Measurements from ENCODE around the gene RNU6-8.

RNU6-8 gene

GRCh38 chr14:32202998-32203882 is at the start of gene RNU6-8:
Gene RNU6-8, minus strand, starts transcription at chr14:32203269.
- in situ Hi-C loops (cut with HindIII; ENCODE audit: low pct_ligation_motif_present, low pct_unique_long_range_greater_than_20kb, low sequenced_read_pairs) = no loop called here
- peak; percentile 87 for DNase-seq

- in situ Hi-C loops (cut with HindIII; ENCODE audit: low pct_ligation_motif_present, low pct_unique_long_range_greater_than_20kb, low sequenced_read_pairs) = no loop called here
- DNase-seq = peak; percentile 73
These were observed 49.1 kb upstream of the RNU6-8 start for GRCh38 chr14:32252030-32252670.

DNA sequence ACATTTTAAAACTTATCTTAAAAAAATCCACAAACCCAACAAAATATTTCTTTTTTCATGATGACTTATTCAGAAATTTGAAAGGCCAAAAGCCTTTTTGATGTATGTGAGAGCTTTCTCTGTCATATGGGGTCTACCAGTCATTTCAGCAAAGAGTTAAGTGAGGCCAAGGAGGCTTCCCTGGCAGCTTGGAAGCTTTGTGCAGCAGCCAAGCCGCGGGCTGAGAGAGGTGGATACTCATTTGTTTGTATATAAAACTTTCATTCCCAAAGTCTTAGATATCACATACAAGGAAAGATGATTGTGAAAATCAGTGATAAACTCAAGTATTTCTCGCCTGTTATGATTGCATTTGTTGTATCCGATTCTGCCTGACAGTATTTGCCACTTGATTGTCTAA is 48.5 kb upstream of the RNU6-8 start:
- DNase-seq = no peak
- in situ Hi-C loops (cut with HindIII; ENCODE audit: low pct_ligation_motif_present, low pct_unique_long_range_greater_than_20kb, low sequenced_read_pairs) = no loop called here

DNA sequence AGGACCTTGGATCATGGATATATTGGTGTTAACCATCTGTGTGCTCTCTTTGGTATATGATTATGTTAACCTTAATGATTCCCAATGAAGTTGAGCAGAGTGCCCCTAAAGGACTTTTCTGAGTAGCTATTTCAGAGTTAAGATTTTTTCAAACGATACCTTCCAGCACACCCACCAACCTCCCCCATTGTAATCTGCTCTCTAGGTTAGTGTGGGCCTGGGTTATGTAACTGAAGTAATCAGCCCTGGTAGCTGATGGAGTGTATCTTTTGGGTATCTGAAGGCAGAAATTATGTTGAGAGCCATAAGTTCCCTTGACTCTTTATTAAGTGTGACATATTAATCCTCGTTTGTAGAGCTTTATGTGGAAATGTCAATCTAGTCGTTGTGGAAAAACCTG is 47.6 kb upstream of the RNU6-8 start:
- DNase-seq = no peak
- in situ Hi-C loops (cut with HindIII; ENCODE audit: low pct_ligation_motif_present, low pct_unique_long_range_greater_than_20kb, low sequenced_read_pairs) = no loop called here

- in situ Hi-C loops (cut with HindIII; ENCODE audit: low pct_ligation_motif_present, low pct_unique_long_range_greater_than_20kb, low sequenced_read_pairs) = no loop called here
- no peak for DNase-seq
These were observed 46.7 kb upstream of the RNU6-8 start for GRCh38 chr14:32249780-32250179.

DNA sequence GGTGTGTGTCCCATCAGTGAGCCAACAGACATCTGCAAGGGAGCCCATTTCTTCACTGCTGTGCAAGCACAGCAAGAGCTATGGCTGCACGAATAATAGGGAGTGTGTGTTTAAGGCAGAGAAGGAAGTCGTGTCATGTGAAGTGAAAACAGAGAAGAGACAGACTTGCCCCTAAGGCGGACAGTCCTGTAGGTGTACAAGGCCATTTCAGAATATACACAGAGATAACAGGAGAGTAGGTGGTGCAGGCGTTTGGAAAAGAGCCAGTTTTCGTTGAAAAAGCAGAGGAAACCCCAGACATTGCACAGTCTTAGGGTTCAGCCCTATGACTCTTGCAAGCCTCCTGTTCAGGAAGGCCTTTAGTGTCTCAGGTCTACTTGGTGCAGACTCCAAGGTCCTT is 46.3 kb upstream of the RNU6-8 start:
- in situ Hi-C loops (cut with HindIII; ENCODE audit: low pct_ligation_motif_present, low pct_unique_long_range_greater_than_20kb, low sequenced_read_pairs) = no loop called here
- no peak for DNase-seq

- DNase-seq = no peak
- in situ Hi-C loops (cut with HindIII; ENCODE audit: low pct_ligation_motif_present, low pct_unique_long_range_greater_than_20kb, low sequenced_read_pairs) = no loop called here
These were observed 43.7 kb upstream of the RNU6-8 start for GRCh38 chr14:32246751-32247150.

DNA sequence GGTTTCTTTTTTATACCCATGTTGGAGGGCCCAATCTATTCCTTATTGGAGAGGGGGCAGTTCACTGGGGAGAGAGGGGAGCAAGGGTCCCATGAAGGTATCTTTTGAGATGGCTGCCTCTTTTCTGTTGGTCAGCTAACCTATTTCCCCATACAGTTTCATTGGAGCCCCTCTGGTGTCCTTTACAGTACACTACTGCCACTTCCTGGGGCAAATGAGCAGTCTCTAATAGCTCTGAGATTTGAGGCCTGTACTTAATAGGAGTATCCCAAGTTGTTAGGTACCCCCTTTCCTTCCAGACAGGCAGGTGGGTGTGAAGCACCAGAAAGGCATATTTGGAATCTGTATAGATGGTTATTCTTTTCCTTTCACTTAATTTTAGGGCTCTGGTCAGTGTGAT is 41.3 kb upstream of the RNU6-8 start:
- in situ Hi-C loops (cut with HindIII; ENCODE audit: low pct_ligation_motif_present, low pct_unique_long_range_greater_than_20kb, low sequenced_read_pairs) = no loop called here
- DNase-seq = peak; percentile 19

GRCh38 chr14:32233260-32233659 is 30.2 kb upstream of the RNU6-8 start:
- DNase-seq = no peak
- in situ Hi-C loops (cut with HindIII; ENCODE audit: low pct_ligation_motif_present, low pct_unique_long_range_greater_than_20kb, low sequenced_read_pairs) = no loop called here

DNA sequence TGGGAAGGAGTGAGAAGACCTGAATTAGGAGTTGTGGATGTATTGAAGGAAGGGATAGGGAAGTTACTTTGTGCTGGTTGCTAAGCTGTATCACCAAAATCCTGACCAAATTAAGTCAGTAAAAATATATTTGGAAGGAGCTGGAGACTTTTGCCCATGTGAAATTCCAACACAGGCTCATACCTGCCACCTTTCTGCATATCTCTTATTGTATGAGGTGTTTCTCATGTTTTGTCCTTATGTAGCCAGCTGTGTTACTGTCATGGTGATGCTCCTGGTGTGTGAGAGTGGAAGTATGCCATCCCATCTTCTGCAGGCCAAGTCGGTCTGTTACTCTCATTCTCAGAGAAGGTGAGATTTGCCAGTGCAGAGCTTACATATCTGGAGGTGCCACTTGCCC is 29.4 kb upstream of the RNU6-8 start:
- DNase-seq = no peak
- in situ Hi-C loops (cut with HindIII; ENCODE audit: low pct_ligation_motif_present, low pct_unique_long_range_greater_than_20kb, low sequenced_read_pairs) = no loop called here

GRCh38 chr14:32230695-32231280 is 27.7 kb upstream of the RNU6-8 start:
- in situ Hi-C loops (cut with HindIII; ENCODE audit: low pct_ligation_motif_present, low pct_unique_long_range_greater_than_20kb, low sequenced_read_pairs) = no loop called here
- DNase-seq = no peak

DNA sequence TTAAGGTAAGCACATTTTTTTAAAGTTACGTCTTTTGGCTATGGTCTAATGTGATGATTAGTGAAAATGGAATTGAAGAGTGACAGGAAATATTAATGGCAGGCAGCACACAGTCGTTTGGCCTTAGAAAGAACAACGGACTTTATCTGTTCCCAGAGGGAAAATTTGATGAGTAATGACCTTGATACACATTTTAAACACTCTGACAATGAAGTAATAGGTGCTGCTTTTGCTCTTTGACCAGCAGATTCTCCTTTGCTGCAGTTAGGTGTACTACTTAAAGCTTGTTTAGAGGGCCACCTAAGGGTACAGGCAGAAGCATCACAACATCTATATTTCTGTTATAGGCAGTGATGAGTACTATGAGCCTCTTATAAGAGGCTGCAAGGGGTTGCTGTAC is 27.1 kb upstream of the RNU6-8 start:
- DNase-seq = no peak
- in situ Hi-C loops (cut with HindIII; ENCODE audit: low pct_ligation_motif_present, low pct_unique_long_range_greater_than_20kb, low sequenced_read_pairs) = no loop called here

DNA sequence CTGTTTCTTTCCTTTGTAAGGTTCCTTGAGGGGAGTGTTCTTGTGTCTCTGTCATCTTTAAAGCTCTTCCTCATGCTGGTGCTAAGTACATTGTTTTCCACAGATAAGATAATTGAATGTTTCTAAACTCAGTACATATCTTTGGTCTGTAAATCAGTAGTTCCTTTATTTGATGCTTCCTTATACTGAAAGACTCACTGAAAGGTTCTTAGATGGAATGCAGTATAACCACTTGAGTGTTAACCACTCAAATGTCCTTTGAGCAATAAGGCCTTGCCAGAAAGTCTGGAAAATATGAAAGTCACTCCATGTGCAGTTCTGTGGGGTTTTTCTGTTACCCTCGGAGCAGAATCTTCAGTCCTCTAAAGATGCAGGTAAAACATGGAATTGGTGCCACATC is 23.0 kb upstream of the RNU6-8 start:
- in situ Hi-C loops (cut with HindIII; ENCODE audit: low pct_ligation_motif_present, low pct_unique_long_range_greater_than_20kb, low sequenced_read_pairs) = no loop called here
- no peak for DNase-seq

DNA sequence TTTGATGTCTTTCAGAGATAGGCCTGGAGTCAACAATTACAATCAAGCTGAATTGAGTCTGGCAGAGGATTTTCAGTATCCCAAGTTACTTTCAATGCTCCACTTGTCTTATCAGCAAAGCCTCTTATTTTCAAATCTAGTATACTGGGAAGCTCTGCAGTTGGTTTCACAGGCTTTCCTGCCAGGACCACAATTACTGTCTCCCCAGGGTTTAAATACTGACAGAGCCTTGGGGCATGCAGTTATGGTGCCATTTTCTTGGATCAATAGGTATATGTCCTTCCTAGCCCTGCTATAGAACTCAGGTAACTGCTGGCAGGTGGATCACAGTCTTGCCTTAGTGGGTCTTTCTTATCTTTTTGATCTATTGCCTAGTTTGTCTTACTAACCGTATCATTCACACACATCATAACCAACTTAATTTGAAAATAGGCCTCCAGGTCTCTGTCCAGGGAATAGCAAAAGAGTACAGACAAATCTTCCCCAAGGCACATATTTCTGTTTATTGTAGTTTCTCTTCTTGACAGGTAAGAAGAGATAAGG is 22.4 kb upstream of the RNU6-8 start:
- DNase-seq = no peak

GRCh38 chr14:32224737-32225377 is 21.8 kb upstream of the RNU6-8 start:
- peak; percentile 67 for DNase-seq
- in situ Hi-C loops (cut with HindIII; ENCODE audit: low pct_ligation_motif_present, low pct_unique_long_range_greater_than_20kb, low sequenced_read_pairs) = no loop called here

More for the DNA sequence above, 22.4 kb upstream of the RNU6-8 start:
- in situ Hi-C loops (cut with HindIII; ENCODE audit: low pct_ligation_motif_present, low pct_unique_long_range_greater_than_20kb, low sequenced_read_pairs) = no loop called here

GRCh38 chr14:32217301-32217700 is 14.2 kb upstream of the RNU6-8 start:
- in situ Hi-C loops (cut with HindIII; ENCODE audit: low pct_ligation_motif_present, low pct_unique_long_range_greater_than_20kb, low sequenced_read_pairs) = no loop called here
- no peak for DNase-seq

DNA sequence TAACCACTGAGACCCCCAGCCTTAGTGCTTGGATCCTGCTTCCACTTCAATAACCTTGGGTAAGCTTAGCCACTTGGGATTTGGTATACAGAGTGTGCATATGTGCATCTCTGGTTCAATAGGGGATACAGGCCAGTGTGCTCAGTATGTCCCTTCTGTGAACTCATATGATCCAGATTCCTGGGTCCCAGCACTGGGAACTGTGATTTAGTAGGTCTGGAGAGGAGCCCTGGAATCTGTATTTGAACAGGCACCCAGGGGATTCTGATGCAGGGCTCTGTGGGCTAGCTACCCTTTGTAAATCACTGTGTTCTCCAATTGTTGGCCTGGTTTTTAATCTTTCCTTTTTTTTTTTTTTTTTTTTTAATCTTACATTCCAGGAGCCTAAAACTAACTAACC is 9.8 kb upstream of the RNU6-8 start:
- no peak for DNase-seq
- in situ Hi-C loops (cut with HindIII; ENCODE audit: low pct_ligation_motif_present, low pct_unique_long_range_greater_than_20kb, low sequenced_read_pairs) = no loop called here

- no peak for DNase-seq
- in situ Hi-C loops (cut with HindIII; ENCODE audit: low pct_ligation_motif_present, low pct_unique_long_range_greater_than_20kb, low sequenced_read_pairs) = no loop called here
These were observed 8.0 kb upstream of the RNU6-8 start for GRCh38 chr14:32211068-32211404.

- in situ Hi-C loops (cut with HindIII; ENCODE audit: low pct_ligation_motif_present, low pct_unique_long_range_greater_than_20kb, low sequenced_read_pairs) = no loop called here
- no peak for DNase-seq
These were observed 6.4 kb upstream of the RNU6-8 start for GRCh38 chr14:32209471-32209870.

Measured in ACHN (cell line).